DOHH2 (cell line): ENCODE data around the gene C3orf18.

Source experiments
- H3F3A ChIP-seq: fragments of 200-600 bp; sonication (generic), shearing (Covaris generic); 2 replicates; pipeline ENCODE4 v1.6.0; 2016; ENCODE audit warnings: antibody characterized with exemption, mild to moderate bottlenecking; ENCODE audit not compliant: control insufficient read depth, insufficient read depth
- H3K27ac ChIP-seq: fragments of 200-600 bp; sonication (generic); 2 replicates; pipeline ENCODE4 v1.5.1; 2014; ENCODE audit warnings: low read depth, mild to moderate bottlenecking, low read length, moderate library complexity
- H3K27me3 ChIP-seq: fragments of 200-600 bp; sonication (generic); 2 replicates; pipeline ENCODE4 v1.6.1; 2014; ENCODE audit warnings: mild to moderate bottlenecking, low read length, mixed read lengths; ENCODE audit not compliant: control insufficient read depth
- H3K36me3 ChIP-seq: fragments of 200-600 bp; sonication (generic); 2 replicates; pipeline ENCODE4 v1.6.1; 2014; ENCODE audit warnings: mild to moderate bottlenecking, low read length, moderate library complexity, mixed read lengths; ENCODE audit not compliant: control insufficient read depth
- H3K4me1 ChIP-seq: fragments of 200-600 bp; sonication (generic); 2 replicates; pipeline ENCODE4 v1.6.1; 2014; ENCODE audit warnings: mild to moderate bottlenecking, low read length, mixed read lengths; ENCODE audit not compliant: control insufficient read depth
- H3K4me2 ChIP-seq: fragments of 200-600 bp; sonication (generic); 2 replicates; pipeline ENCODE4 v1.6.0; 2014; ENCODE audit warnings: mild to moderate bottlenecking, low read length, moderate library complexity
- H3K4me3 ChIP-seq: fragments of 200-600 bp; sonication (generic); 2 replicates; pipeline ENCODE4 v1.5.1; 2014; ENCODE audit warnings: mild to moderate bottlenecking, low read length, mixed read lengths
- H3K79me2 ChIP-seq: fragments of 200-600 bp; sonication (generic); 2 replicates; pipeline ENCODE4 v1.6.1; 2014; ENCODE audit warnings: mild to moderate bottlenecking, low read length, mixed read lengths; ENCODE audit not compliant: control insufficient read depth
- H3K9me2 ChIP-seq: fragments of 200-600 bp; sonication (generic); replicated peaks from 2 replicates; pipeline ENCODE4 v1.6.1; 2014; ENCODE audit warnings: mild to moderate bottlenecking, low read length, mixed read lengths; ENCODE audit not compliant: control insufficient read depth
- H3K9me3 ChIP-seq: fragments of 200-600 bp; sonication (generic); 2 replicates; pipeline ENCODE4 v1.6.1; 2014; ENCODE audit warnings: antibody characterized with exemption, low read length, mixed read lengths; ENCODE audit not compliant: control insufficient read depth, insufficient read depth
- H4K20me1 ChIP-seq: fragments of 200-600 bp; sonication (generic); 2 replicates; pipeline ENCODE4 v1.6.0; 2014; ENCODE audit warnings: low read depth, mild to moderate bottlenecking, antibody characterized with exemption, low read length, moderate library complexity; ENCODE audit not compliant: control insufficient read depth, insufficient read depth
- CTCF ChIP-seq: fragments of 200-600 bp; sonication (generic); IDR thresholded peaks from one replicate; pipeline ENCODE4 v1.5.1; 2014; ENCODE audit warnings: antibody characterized with exemption, mild to moderate bottlenecking, low read depth, low read length; ENCODE audit not compliant: poor library complexity, severe bottlenecking
- EZH2phosphoT487 ChIP-seq: fragments of 200-600 bp; sonication (generic); IDR thresholded peaks from 2 replicates; pipeline ENCODE4 v1.6.1; 2017; ENCODE audit warnings: borderline replicate concordance, mild to moderate bottlenecking, antibody characterized with exemption, low read length, moderate library complexity, mixed read lengths

C3orf18 gene

GRCh38 chr3:50611464-50612233, 44.1 kb upstream of the C3orf18 start, which contains the start of gene CISH:
TSS of gene CISH (minus strand) at chr3:50611774. CDS start at chr3:50611650, 124 bp downstream.
- Histone ChIP-seq H3K4me2 (peak within 1 kb of the TSS; percentile 98), H3K27ac (no peak within 1 kb of the TSS), H3K9me2 (no peaks in the 10 kb centered on the region), H3K4me1 (peaks cover 20% of the 10 kb centered on the region), H3K79me2 (no peaks in the 10 kb centered on the region), H4K20me1 (peaks cover 15% of the 10 kb centered on the region), H3F3A (peaks cover 13% of the 10 kb centered on the region), H3K9me3 (no peaks in the 10 kb centered on the region), H3K4me3 (peak within 1 kb of the TSS; percentile 77), H3K27me3 (peaks cover 65% of the 10 kb centered on the region), H3K36me3 (no peaks in the 10 kb centered on the region)
- TF ChIP-seq CTCF = peak; percentile 54
- TF ChIP-seq EZH2phosphoT487 = no peak

- Histone ChIP-seq H3K9me2 (no peaks in the 10 kb centered on the region), H4K20me1 (peaks cover 15% of the 10 kb centered on the region), H3K4me1 (peaks cover 14% of the 10 kb centered on the region), H3K27ac (no peak overlapping the region), H3K36me3 (no peaks in the 10 kb centered on the region), H3K4me2 (peak overlapping the region; percentile 98), H3F3A (peaks cover 13% of the 10 kb centered on the region), H3K4me3 (peak overlapping the region; percentile 77), H3K79me2 (no peaks in the 10 kb centered on the region), H3K27me3 (peaks cover 70% of the 10 kb centered on the region), H3K9me3 (no peaks in the 10 kb centered on the region)
- TF ChIP-seq CTCF (no peak), EZH2phosphoT487 (no peak)
Measured at GRCh38 chr3:50610992-50611463, 43.5 kb upstream of the C3orf18 start.

GRCh38 chr3:50610181-50610971, 42.8 kb upstream of the C3orf18 start:
- H3K9me3 ChIP-seq = no peaks in the 10 kb centered on the region
- no peak overlapping the region for H3K27ac ChIP-seq
- no peak for TF ChIP-seq CTCF
- TF ChIP-seq EZH2phosphoT487 = no peak
- H3F3A ChIP-seq = peaks cover 13% of the 10 kb centered on the region
- no peaks in the 10 kb centered on the region for H3K36me3 ChIP-seq
- peak overlapping the region; percentile 98 for H3K4me2 ChIP-seq
- H3K4me3 ChIP-seq = peak overlapping the region; percentile 77; the same call in 1 of the 2 replicates
- no peaks in the 10 kb centered on the region for H3K9me2 ChIP-seq
- H3K4me1 ChIP-seq = peaks cover 14% of the 10 kb centered on the region
- no peaks in the 10 kb centered on the region for H3K79me2 ChIP-seq
- H4K20me1 ChIP-seq = peaks cover 15% of the 10 kb centered on the region
- H3K27me3 ChIP-seq = peaks cover 76% of the 10 kb centered on the region
